Stimulated activated CD4-positive, alpha-beta T cell treated with anti-CD3 and anti-CD28 coated beads, Interleukin-4, amount 100 ng/mL, for 4 hours (primary cell): ENCODE measurements around the gene PLEKHA6.

Source experiments
- DNase-seq, 2 experiments: peaks; one replicate each; pipeline ENCODE4 v3.0.0-alpha.2; 2020

Gene PLEKHA6

GRCh38 chr1:204354579-204354978 is 5.2 kb downstream of the PLEKHA6 start:
- DNase-seq, result no peak

- no peak for DNase-seq
These were observed 6.4 kb downstream of the PLEKHA6 start for GRCh38 chr1:204353213-204353910.

GRCh38 chr1:204350857-204351573 is 8.7 kb downstream of the PLEKHA6 start:
- DNase-seq, result no peak

- no peak for DNase-seq
These were observed 9.4 kb downstream of the PLEKHA6 start for GRCh38 chr1:204350312-204350711.

- DNase-seq, result no peak
These were observed 10.1 kb downstream of the PLEKHA6 start for GRCh38 chr1:204349602-204350001.

DNA sequence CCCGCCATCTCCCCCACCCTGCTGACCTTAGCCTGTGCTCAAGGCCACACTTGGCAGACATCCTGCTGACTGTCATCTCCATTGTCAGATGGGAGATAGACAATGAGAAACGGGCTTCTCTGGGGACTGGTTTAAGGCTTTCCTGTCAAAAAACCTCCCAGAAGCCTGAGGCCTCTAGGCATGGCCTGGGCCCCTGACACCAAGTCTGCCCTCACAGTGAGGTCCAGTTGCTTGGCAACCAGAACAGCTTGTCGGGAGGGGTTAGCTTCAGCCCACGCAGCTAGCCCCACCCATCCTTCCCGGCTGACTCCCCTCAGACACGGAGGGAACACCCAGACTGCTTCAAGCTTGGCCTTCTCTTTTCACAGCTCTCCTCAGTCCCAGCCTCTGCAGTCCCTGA is 11.0 kb downstream of the PLEKHA6 start:
- DNase-seq, result no peak

- no peak for DNase-seq
These were observed 11.5 kb downstream of the PLEKHA6 start for GRCh38 chr1:204348242-204348641.

GRCh38 chr1:204345941-204346645 is 13.6 kb downstream of the PLEKHA6 start:
- DNase-seq, result no peak

GRCh38 chr1:204345438-204345841 is 14.3 kb downstream of the PLEKHA6 start:
- DNase-seq, result no peak

- no peak for DNase-seq
These were observed 14.9 kb downstream of the PLEKHA6 start for GRCh38 chr1:204344665-204345355.

DNA sequence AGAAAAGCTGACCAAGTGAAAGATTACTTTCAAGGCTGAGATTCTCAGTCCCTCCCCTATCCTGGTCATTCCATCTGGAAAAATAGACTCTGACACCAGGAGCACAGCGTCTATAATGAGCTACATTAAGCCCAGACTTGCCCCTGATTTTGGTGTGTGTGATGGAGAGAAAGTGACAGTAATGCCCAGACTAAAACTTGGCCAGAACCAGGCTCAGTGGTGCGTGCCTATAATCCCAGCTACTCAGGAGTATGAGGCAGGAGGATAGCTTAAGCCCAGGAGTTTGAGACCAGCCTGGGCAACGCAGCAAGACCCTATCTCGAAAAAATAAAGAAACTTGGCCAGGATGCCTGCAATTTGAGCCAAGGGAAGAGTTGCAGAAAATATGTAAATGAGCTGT is 15.9 kb downstream of the PLEKHA6 start:
- DNase-seq, result no peak

- DNase-seq, result no peak
These were observed 16.5 kb downstream of the PLEKHA6 start for GRCh38 chr1:204343247-204343646.

DNA sequence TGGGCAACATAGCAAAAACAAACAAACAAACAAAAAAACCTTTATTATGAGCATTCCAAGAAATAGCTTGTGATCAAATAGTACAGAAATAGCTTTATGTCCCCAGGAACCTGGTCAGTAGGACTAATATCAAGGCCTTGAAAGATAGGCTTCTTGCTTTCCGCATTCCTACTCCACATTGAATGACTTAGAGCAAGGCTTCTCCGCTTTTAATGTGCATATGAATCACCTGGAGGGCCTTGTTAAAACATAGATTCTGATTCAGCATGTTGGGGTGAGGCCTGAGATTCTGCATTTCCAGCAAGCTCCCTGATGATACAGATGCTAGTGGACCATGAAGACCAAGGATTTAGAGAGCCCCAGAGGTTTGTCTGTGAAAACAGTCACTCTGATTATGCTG is 17.4 kb downstream of the PLEKHA6 start:
- no peak for DNase-seq

DNA sequence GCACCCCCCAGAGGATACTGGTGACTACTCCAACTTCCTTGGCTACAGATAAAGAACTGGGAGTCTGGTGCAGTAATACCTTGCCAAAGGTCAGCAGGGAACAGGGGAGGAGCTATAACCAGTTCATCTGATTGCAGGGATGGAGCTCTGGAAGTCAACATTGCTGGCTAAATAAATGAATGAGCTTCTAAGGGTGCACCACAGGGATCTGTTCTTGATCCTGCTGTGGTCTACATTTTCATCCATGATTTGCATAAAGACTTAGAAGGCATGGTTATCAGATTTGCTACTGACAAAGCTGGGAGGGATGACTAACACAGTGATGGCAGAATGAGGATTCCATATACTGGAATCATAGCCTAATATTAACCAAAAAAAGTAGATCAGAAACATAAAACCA is 18.3 kb downstream of the PLEKHA6 start:
- DNase-seq, result no peak

DNA sequence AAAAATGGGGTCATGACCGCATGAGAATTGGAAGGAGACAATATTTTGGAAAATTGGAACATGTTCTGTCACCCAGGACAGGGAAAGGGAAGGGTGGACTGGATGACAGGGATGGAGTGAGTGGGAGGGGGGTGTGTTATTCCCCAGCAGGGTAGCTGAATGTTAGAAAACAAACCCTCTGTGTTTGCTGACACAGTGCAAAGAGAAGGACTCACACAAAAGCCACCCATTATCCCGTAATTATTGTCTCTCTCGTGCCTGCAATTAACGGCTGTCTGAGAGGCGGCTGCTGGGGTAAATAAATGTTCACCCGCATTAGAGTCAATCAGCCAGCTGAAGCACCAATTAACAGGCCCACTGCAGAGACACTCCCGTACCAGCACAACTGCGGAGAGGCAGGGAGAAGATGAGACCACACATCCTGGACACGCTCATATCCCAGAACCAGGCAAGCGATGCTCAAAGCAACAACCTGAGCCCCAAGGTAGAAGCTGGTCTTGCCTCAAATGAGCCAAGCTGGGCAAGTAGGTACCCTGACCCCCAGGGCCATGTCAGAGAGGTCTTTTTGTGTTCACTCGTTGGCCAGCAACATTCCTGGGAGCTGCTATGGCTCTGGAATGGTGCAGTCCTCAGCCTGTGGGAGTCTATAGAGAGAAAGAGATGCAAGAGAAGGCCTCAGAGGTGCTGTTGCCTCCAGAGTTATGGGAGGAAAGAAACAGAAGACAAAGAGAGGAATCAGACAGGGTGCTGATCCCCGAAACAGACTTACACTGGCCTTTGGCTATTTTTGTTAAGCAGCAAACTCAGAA is 19.4 kb downstream of the PLEKHA6 start:
- DNase-seq, result no peak

DNA sequence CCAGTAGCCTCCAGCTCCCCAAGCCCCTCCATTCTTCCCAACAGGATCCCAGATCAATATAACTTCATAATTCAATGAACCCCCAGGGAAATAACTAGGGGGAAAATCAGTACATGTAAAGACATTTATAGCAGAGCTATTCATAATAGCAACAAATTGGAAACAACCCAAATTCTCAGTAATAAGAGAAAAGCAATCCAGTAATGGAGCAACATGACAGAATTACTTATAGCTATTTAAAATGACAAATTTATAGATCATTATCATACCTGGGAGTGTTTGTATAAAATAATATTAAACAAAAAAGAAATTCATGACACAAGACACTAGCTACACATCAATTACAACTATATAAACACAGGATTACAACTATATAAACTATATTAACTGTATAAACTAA is 20.2 kb downstream of the PLEKHA6 start:
- no peak for DNase-seq

DNA sequence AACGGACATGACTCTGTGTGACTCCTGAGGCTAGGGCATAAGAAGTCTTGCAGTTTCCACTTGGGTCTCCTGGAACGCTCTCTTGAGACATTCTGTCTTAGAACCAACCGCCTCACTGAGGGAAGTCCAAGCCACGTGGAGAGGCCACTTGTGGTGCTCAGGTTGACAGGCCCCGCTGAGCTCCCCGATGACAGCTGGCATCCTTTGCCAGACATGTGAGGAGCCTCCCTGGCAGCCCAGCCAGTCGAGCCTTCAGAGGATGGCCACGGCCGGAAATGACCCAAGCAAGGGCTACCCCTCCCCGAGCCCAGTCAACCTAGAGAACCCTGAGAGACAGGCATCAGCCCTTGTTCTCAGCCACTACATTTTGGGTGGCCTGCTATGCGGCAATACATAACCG is 20.7 kb downstream of the PLEKHA6 start:
- no peak for DNase-seq

DNA sequence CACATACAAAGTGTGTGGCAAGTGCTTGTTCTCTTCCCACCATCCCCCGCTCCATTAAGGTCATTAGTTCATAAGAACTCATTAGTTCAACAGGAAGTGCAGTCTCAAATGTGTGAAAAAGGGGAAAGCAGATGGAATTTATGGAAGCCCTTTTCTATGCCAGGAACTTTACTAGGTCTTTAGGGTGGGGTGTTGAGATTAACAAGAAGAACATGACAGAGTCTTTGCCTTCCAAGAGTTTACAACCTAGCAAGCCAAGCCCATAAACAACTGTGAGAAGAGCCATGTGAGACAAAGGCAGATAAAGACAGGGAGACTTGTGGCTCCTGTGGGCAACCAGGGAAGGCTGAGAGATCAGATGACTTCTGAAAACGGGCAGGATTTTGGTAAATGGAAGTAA is 21.4 kb downstream of the PLEKHA6 start:
- DNase-seq, result no peak

DNA sequence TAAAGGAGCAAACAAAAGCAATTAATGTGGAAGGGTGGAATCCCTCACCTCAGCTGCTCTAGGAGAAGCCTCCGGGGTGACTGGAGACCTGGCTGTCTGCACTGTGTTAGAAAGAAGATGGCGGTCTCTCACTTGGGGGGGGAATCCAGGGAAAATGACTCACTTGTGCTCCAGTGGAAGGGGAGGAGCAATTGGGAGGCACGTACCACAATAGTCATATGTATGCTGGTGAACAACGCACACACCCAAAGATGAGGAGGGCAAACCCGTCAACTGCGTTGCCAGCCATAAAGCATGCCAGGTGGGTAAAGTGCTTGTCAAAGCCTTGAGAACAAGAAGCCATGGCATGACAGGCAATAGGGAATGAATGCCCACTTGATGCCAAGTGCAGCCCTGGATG is 22.1 kb downstream of the PLEKHA6 start:
- no peak for DNase-seq

- no peak for DNase-seq
These were observed 22.7 kb downstream of the PLEKHA6 start for GRCh38 chr1:204337036-204337429.

DNA sequence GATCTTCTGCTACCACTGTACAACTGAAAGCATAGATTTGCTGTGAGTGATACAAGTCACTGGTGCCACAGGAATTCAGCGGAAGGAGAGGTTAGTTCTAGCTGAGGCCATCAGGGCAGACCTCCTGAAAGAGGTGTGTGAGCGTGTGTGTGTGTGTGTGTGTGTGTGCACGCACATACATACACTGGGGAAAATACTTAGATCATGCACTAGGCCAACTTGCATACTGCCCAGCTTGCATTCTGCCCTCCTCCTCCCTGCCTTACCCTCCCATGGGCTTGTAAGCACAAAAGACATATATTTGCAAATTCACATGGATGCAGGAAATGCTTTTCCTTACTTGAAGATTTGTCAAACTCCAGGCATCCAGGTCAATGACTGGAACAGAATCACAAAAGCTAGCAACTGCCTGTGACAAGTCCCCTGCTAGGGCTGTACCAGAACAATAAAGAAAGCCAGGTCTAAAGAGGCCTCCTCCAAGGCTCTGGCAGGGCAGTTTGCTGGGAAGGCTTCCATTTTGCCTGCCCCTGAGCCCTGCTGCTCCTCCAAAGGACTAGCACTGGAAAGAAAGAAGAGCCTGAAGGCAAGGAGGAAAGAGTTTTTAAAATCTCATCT is 23.2 kb downstream of the PLEKHA6 start:
- DNase-seq, result no peak

DNA sequence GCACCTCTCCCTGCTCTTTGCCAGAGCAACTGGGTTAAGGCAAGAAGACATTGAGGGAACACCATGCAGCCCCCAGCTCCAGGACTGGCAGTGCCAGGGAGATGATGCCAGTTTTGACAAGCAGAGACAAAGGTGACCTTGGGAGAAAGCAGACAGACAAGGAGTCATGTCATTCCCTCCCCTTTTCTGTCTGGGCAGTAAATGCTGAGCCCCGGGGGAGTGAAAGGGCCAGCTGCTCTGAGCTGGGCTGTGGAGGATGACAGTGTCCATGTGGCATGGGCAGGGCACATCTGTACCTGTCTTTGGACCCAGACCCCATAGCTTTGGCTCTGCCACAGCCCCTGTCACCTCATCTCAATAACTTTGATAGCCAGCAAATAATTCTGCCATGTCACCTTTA is 24.2 kb downstream of the PLEKHA6 start:
- no peak for DNase-seq
